GM18868 (cell line): ENCODE measurements around the gene ZP1.
A peak's percentile ranks its signal among the peaks of the same experiment; 100 is the strongest.

Experiments
- ATAC-seq: cut with Tn5 transposase; IDR thresholded peaks from one replicate; pipeline ENCODE4 v1.9.1; 2021; ENCODE audit warnings: mild to moderate bottlenecking, moderate library complexity; ENCODE audit not compliant: unreplicated experiment

Gene ZP1

DNA sequence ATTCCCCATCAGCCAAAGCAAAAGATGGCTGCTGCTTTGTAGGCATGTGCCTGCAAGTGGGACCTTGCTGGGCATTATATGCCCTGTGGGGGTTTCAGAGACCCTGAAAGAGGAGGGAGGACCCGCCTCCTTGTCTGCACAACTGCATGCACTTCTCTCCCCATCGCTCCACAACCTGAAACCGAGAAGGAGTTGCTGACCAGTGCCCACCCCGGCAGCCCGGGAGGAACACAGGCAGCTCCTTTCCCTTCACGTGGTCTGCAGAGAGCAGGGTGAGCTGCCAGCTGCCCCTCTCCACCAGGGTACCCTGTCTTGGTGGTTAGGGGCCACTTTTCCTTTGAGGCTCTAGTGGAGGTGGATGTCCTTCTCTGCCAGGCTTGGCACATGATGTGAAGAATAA is 55.6 kb downstream of the ZP1 start:
- no peak for ATAC-seq

DNA sequence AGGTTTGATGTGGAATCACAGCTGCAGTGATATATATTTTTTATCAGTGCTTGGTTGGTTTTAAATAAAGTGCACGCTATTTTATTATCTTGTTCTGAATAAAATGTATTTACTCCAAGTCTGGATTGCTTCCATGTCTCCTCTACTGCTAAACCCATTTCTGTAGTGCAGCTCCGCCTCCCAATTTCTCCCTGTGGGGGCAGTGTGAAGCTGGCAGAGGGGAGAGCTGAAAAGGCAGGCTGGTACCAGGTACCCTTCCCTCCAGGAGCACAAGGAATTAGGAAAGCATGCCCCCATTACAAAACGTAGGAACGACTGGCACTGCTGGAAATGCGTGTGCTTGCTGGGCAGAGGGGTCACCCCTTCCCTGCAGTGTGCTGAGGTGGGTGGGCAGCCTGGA is 56.0 kb downstream of the ZP1 start:
- ATAC-seq: no peak

DNA sequence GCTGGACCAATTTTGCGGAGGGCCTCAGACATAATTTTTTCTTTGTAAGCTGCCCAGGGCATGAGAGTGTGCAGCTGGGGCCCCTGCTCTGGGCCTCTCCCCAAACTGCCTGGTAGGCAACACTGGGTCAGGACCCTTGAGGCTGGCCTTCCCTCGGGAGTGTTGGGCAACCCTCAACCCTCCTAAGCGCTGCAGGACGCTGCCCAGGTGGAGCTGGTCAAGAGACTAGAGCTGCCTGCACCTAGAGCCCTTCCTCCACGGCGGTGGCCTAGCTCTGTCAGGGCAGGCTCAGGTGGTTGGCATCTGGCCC is 56.4 kb downstream of the ZP1 start:
- ATAC-seq: no peak

DNA sequence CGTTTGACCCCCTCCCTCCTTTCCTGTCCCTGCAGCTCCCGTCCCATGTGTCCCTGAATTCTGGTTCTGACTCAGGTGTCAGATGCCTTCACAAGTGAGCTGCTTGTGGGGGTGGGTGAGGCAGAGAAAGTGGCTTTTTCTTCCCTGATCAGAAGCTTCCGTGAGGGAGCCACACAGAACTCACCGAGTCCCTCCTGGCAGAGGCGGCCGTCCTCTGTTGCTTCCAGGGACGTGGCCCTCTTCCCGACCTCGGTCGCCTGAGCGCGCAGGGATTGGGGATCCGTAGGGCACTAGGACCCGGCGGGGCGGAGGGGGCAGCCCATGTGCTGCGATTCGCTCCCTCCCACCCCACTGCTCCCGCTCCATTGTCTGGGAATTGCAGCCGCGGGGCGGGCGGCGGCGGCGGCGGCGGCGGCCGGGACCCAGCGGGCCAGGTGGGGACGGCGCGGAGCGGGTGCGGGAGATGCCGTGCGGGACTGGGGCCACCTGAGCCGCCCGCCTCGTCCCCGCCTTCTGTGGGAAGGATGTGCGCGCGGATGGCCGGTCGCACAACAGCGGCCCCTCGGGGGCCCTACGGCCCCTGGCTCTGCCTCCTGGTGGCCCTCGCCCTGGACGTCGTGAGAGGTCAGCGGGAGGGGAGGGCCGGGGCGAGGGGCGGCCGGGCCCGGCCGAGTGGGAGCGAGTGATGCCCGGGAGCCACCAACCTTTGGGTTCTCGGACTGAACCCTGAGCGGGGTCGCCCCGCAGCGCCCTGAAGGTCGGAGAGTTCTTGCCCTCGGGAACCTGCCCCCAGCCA is 57.0 kb downstream of the ZP1 start, which contains the start of gene TMEM132A:
TSS of gene TMEM132A (plus strand) at position 351 of the 796 bp plus-strand sequence. CDS start at position 525, 174 bp downstream.
- peak; percentile 53 for ATAC-seq
